Measurements from ENCODE around the gene SLC44A5. TPM values are rescaled to one million over a fixed set of nuclear protein-coding genes. Genes with fewer than 3 reads are reported as not detected.
"Not testable (repeated sequence)": the region's sequence is repeated elsewhere in the genome, so short reads cannot be mapped to it uniquely, and the experiment has no call there.

The SLC44A5 gene
- total RNA-seq, 1 donor from 2014 or later: 1.7 TPM

DNA sequence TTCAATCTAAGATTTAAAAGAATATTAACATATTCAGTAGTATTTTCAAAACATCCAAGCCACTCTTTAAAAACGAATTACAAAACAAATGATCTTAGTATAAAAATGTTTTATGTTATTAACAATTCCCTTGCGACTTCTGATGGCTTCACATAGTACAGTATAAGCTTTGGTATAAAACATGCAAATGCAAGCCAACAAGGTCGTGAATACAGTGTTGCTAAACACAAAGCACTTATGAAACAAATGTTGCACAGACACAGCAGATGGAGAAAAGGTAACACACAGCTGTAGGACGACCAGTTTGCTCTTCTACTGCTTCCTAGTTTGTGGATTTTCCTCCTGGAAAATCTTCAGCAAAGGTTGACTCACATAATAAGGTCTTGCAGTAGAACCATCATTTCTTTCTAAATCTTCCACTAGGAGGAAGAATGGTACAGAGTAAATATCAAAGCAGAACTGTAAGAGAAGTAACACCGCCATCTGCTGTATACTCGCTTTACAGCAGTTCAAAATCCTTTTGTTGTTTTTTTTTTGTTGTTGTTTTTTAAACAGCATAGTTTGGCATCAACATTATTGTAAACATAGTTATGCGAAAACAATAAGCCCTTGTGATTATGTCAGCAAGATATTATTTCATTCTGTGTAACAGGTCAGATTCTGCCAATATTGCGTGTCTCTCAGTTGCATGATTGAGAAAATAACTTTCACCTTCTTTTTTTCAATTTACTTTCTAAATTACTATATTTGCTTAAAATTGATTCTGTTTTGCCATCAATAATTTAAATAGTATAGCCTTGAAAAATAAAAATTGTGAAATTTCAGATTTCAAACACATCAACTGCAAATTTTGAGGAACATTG lies 407.3 kb downstream of the SLC44A5 start:
- DNase-seq (ENCODE audit: extremely low read depth, low read depth, low spot score): no peak

DNA sequence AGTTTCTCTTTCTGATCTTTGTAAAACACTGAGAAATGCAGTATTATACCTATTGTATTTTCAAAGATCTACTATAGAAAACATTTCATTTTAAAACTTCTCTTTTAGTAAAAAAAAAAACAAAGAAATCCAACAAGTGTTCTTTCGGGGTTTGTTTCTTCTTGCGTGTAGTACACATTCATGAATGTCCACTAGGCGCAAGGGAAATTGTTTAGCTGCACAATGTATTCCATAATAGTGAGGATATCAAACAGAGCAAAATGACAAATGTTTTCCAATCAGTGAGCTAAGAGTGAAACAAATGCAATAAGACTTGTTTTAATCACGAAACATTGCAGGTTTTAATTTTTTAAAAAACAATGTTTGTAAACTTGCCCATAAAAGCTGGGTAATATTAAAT lies 408.2 kb downstream of the SLC44A5 start:
- no peak for DNase-seq (ENCODE audit: extremely low read depth, low read depth, low spot score)

GRCh38 chr1:75198761-75199160 lies 412.2 kb downstream of the SLC44A5 start:
- DNase-seq (ENCODE audit: extremely low read depth, low read depth, low spot score): no peak

- DNase-seq (ENCODE audit: extremely low read depth, low read depth, low spot score): no peak
Observed at GRCh38 chr1:75198163-75198562, 412.8 kb downstream of the SLC44A5 start.

- no peak for DNase-seq (ENCODE audit: extremely low read depth, low read depth, low spot score)
Observed at GRCh38 chr1:75188892-75189291, 422.0 kb downstream of the SLC44A5 start.

- not testable (repeated sequence) for DNase-seq (ENCODE audit: extremely low read depth, low read depth, low spot score)
Observed at GRCh38 chr1:75181214-75181955, 429.5 kb downstream of the SLC44A5 start.

GRCh38 chr1:75174031-75174760 lies 436.7 kb downstream of the SLC44A5 start:
- no peak for DNase-seq (ENCODE audit: extremely low read depth, low read depth, low spot score)

GRCh38 chr1:75172556-75172955 lies 438.4 kb downstream of the SLC44A5 start:
- no peak for DNase-seq (ENCODE audit: extremely low read depth, low read depth, low spot score)

DNA sequence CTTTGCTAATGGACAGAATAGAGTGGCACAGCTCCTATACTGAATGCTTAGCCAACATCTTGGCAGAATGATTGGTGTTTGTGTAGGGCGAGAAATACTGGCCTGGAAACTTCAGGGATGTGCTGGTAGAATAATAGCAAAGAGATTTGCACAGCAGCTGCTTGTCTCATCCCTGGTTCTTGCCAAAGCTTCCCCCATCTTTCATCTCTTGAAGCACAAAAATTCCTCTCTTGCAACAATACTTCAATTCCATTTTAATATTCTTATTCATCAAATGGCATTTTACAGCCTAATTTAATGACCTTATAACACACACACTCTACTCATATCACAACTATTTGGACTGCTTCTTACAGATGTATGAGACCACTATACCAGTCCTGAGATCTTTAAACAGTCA lies 439.0 kb downstream of the SLC44A5 start:
- no peak for DNase-seq (ENCODE audit: extremely low read depth, low read depth, low spot score)

- DNase-seq (ENCODE audit: extremely low read depth, low read depth, low spot score): no peak
Observed at GRCh38 chr1:75170981-75171380, 439.9 kb downstream of the SLC44A5 start.

DNA sequence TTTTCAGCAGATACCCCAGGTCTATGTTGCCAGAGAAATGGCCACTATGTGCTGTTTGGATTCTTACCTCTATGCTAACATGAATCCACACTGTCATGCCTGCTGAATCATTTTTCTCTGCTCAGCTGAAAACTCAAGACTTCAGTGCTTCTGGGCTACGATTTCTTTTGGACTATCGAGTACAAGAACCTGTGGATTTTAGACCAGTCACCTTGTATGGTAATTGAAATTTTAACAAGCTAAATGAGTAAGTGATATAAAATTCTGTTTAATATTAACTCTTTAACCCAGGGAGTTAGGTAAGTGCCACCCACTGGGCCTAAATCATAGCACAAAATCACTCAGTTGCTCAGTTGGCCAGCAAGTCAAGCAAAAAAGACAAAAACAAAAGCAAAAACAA lies 440.9 kb downstream of the SLC44A5 start:
- no peak for DNase-seq (ENCODE audit: extremely low read depth, low read depth, low spot score)

- no peak for DNase-seq (ENCODE audit: extremely low read depth, low read depth, low spot score)
Observed at GRCh38 chr1:75166821-75167220, 444.1 kb downstream of the SLC44A5 start.

DNA sequence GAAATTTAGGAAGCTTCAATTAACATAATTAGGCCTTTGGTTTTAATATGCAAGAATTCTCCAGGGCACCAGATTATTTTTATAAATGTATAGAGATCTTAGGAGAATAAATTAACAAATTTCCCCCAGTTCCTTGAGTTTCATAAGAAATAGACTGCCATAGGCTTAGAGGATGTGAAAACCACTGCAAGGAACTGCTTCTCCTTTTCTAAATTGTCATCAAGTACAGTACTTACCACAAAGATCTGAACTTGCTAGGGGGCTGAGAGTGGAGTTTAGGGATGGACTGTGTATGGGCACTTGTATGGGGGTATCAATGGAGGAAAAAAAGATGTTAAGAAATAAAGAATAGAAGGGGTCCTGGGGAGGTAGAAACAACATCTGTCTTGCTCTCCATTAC lies 445.6 kb downstream of the SLC44A5 start:
- DNase-seq (ENCODE audit: extremely low read depth, low read depth, low spot score): no peak

GRCh38 chr1:75159154-75159553 lies 451.8 kb downstream of the SLC44A5 start:
- no peak for DNase-seq (ENCODE audit: extremely low read depth, low read depth, low spot score)

Other genes starting within 250 kb of the SLC44A5 start
- 13.4 and 26.7 TPM in 2 replicates for gene ACADM, start 113.6 kb upstream of the SLC44A5 start, total RNA-seq
- 40.0 and 48.6 TPM in 2 replicates for gene RABGGTB, start 175.1 kb upstream of the SLC44A5 start, total RNA-seq
- not detected in 2 replicates for gene MSH4, start 185.8 kb upstream of the SLC44A5 start, total RNA-seq